Central memory CD4-positive, alpha-beta T cell (primary cell): Measurements from ENCODE around the gene YIPF7.
A peak's percentile ranks its signal among the peaks of the same experiment; 100 is the strongest.

Experiments
- DNase-seq: peaks from one replicate; pipeline ENCODE4 v3.0.0; 2022
- total RNA-seq, 3 experiments: gene quantifications; one replicate each; lab custom pipeline; 2026; lab: John Stamatoyannopoulos, UW

Gene YIPF7
- 0.11 to 0.58 (median 0.33) reads per million in 3 experiments for total RNA-seq

DNA sequence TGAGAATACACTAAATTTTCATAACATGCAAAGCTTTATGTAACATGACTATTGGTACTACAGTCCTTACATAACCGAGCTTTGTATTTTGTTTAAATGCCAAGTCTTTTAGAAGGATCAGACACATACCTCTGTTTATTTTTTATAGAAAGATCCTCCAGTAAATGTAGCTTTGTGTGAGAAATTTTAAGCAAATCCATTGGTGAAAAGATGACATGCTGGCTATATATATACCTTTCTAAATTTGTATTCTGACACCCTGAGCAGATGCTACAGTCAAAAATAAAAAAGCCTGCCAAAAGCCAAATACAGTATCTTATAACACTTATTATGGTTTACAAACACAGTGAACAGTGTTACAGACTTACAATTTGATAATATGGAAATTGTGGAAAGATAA is at the start of gene YIPF7:
TSS of gene YIPF7 (minus strand) at position 201 of the 400 bp plus-strand sequence. CDS start 1,525 bp downstream, outside the sequence.
- no peak for DNase-seq

GRCh38 chr4:44701037-44701436 is 49.6 kb upstream of the YIPF7 start:
- DNase-seq, result no peak

GRCh38 chr4:44700427-44700826 is 49.0 kb upstream of the YIPF7 start:
- no peak for DNase-seq

- no peak for DNase-seq
Observed at GRCh38 chr4:44684648-44685047, 33.2 kb upstream of the YIPF7 start.

GRCh38 chr4:44679060-44679459 is 27.6 kb upstream of the YIPF7 start:
- no peak for DNase-seq

GRCh38 chr4:44678094-44679041 is 26.9 kb upstream of the YIPF7 start, which contains the start of gene GUF1:
Gene GUF1 (plus strand): TSS chr4:44678420. CDS start chr4:44678623, 203 bp downstream.
- DNase-seq, result peak; percentile 89

DNA sequence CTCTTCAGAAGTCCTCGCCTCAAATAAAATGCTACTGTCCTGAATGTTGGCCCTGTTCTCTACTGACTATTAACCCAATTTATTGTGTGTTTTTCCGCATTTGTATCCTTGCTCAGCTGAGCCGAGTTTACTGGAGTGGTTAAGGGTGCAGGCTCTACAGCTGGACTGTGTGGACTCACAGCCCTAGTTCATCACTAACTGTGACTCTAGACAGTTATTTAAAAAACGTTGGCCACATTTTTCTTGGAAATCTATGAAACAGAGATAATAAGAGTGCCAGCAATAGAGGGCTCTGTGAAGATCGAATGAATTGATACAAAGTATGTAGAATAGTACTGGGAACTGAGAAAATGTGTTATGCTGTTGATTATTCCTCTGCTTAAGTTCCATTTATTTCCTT is 23.9 kb upstream of the YIPF7 start:
- no peak for DNase-seq

- no peak for DNase-seq
Observed at GRCh38 chr4:44674471-44674870, 23.0 kb upstream of the YIPF7 start.

GRCh38 chr4:44671636-44672035 is 20.2 kb upstream of the YIPF7 start:
- no peak for DNase-seq

DNA sequence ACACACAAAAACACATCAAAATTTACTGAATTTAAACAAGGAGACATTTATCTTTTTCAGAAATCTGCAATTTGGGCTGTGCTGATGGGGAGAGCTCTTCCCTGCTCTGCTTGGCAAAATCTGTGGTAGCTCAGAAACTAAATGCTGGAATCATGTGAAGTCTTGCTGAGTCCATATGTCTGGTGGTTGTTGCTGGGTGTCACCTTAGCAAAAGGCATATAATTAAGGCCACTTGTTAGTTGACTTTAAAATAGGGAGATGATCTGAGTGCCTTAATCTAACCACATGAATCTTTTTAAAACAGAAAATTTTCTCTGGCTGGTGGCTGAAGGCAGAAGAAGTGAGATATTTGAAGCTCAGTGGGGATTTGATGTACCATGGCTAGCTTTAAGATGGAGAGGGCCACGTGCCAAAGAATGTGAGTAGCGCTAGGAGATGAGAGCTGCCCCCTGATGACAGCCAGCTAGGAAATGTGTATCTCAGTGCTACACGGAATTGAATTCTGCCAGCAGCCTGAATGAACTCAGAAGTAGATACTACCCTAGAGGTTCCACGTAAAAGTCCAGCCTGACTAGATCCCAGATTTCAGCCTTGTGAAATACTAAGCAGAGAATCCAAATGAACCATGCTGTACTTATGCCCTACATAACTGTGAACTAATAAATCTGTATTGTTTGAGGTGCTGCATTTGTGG is 19.2 kb upstream of the YIPF7 start:
- no peak for DNase-seq

- DNase-seq, result no peak
Observed at GRCh38 chr4:44668526-44668925, 17.1 kb upstream of the YIPF7 start.

GRCh38 chr4:44663539-44664263 is 12.3 kb upstream of the YIPF7 start:
- DNase-seq, result no peak

DNA sequence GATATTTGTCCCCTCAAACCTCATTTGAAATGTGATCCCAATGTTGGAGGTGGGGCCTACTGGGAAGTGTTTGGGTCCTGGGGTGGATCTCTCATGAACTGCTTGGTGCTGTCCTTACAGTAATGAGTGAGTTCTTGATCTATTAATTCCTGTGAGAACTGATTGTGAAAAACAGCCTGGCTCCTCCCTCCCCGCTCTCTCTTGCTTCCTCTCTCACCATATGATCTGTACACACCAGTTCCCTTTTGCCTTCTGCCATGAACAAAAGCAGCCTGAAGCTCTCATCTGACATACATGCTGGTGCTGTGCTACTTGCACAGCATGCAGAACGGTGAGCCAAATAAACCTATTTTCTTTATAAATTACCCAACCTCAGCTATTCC is 11.2 kb upstream of the YIPF7 start:
- DNase-seq, result no peak

GRCh38 chr4:44661940-44662622 is 10.7 kb upstream of the YIPF7 start:
- no peak for DNase-seq

DNA sequence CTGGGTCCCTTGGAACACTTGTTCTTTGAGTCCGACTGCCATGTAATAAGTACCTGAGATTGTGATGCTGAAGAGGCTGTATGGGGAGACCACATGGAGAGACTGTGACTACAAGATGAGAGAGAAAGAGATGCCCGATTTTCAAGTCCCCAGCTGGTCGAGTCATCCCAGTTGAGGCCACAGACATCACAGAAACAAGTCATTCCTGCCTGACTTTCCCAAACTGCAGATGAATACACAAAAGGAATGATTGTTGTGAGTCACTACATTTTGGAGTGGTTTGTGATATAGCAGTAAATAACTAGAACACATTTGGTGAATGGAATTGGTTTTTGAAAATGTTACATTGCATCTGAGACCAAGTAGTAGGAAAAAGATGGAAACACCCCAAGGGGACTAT is 9.0 kb upstream of the YIPF7 start:
- DNase-seq, result no peak

- DNase-seq, result no peak
Observed at GRCh38 chr4:44652002-44652401, 577 bp upstream of the YIPF7 start.

- no peak for DNase-seq
Observed at GRCh38 chr4:44646151-44646550, 5.3 kb downstream of the YIPF7 start.

GRCh38 chr4:44638091-44638490 is 13.3 kb downstream of the YIPF7 start:
- no peak for DNase-seq

GRCh38 chr4:44632733-44633132 is 18.7 kb downstream of the YIPF7 start:
- no peak for DNase-seq

- DNase-seq, result no peak
Observed at GRCh38 chr4:44632089-44632488, 19.3 kb downstream of the YIPF7 start.

DNA sequence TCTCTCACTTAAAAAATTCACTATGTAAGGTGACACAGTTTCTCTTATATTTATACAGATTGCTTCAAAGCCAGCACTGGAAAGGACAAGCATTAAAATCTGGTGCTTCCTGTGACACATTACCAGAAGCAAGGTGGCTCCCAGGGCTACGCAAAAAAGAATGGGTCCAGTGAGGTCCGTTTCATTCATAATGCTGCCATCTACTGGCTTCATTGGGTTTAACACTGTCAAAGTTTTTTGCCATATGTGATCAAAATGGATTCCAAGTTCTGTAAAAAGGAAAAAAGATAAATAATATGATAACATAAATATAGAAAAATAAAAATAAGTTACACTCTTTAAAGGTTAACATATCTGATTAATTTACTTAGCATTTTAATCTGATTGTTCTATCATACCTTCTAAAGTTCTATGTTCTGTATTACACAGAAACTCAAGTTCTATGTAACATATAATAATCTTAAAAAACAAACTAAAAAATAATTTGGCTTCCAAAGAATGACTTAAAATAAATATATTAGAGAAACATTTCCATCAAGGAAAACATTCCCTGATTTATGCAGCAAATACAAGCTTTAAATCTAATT is 22.1 kb downstream of the YIPF7 start:
- peak; percentile 20 for DNase-seq

DNA sequence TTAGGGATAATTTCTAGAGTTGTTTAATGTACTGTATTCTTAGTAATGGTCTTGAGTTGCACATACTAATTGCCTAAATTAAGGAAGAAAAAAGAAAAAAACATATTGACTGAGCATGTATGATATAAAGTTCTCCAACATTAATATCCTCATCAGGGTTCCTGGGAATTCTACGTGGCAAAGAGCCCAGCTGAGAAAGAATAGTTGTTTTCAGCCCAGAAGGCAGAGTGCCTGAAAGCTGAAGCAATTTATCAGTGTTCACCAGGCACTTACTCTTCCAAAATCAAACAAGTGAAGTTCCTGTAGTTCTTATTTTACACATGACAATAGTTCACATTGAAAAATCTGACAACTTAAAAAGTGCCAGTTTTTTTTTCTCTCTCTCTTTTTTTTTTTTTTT is 27.7 kb downstream of the YIPF7 start:
- no peak for DNase-seq
